NK-92 treated with Interleukin-12 subunit alpha and Interleukin-12 subunit beta, amount 100 ng/mL, for 24 hours (cell line): ENCODE data around the gene CADPS2.

Experiments
- DNase-seq: peaks from one replicate; lab custom pipeline; 2025; lab: John Stamatoyannopoulos, UW

Gene CADPS2

GRCh38 chr7:122448893-122449589 lies 437.2 kb downstream of the CADPS2 start:
- DNase-seq, result no peak

- no peak for DNase-seq
Measured at GRCh38 chr7:122442929-122443328, 443.3 kb downstream of the CADPS2 start.

- no peak for DNase-seq
Measured at GRCh38 chr7:122438492-122438891, 447.8 kb downstream of the CADPS2 start.

GRCh38 chr7:122438006-122438405 lies 448.3 kb downstream of the CADPS2 start:
- DNase-seq, result no peak

- no peak for DNase-seq
Measured at GRCh38 chr7:122433765-122434164, 452.5 kb downstream of the CADPS2 start.

GRCh38 chr7:122430710-122431109 lies 455.6 kb downstream of the CADPS2 start:
- no peak for DNase-seq

GRCh38 chr7:122429926-122430325 lies 456.3 kb downstream of the CADPS2 start:
- DNase-seq, result no peak

- DNase-seq, result no peak
Measured at GRCh38 chr7:122425731-122426130, 460.5 kb downstream of the CADPS2 start.

GRCh38 chr7:122423591-122423990 lies 462.7 kb downstream of the CADPS2 start:
- DNase-seq, result no peak

- no peak for DNase-seq
Measured at GRCh38 chr7:122416336-122416735, 469.9 kb downstream of the CADPS2 start.

GRCh38 chr7:122415510-122415909 lies 470.8 kb downstream of the CADPS2 start:
- DNase-seq, result no peak

- DNase-seq, result no peak
Measured at GRCh38 chr7:122413339-122413738, 472.9 kb downstream of the CADPS2 start.

GRCh38 chr7:122412883-122413282 lies 473.4 kb downstream of the CADPS2 start:
- DNase-seq, result no peak

GRCh38 chr7:122412441-122412840 lies 473.8 kb downstream of the CADPS2 start:
- no peak for DNase-seq

GRCh38 chr7:122407195-122407594 lies 479.1 kb downstream of the CADPS2 start:
- no peak for DNase-seq

GRCh38 chr7:122403113-122403512 lies 483.1 kb downstream of the CADPS2 start:
- DNase-seq, result no peak

GRCh38 chr7:122402235-122402634 lies 484.0 kb downstream of the CADPS2 start:
- DNase-seq, result no peak

- no peak for DNase-seq
Measured at GRCh38 chr7:122397381-122397780, 488.9 kb downstream of the CADPS2 start.

- no peak for DNase-seq
Measured at GRCh38 chr7:122394512-122394911, 491.7 kb downstream of the CADPS2 start.

- DNase-seq, result no peak
Measured at GRCh38 chr7:122384528-122384927, 501.7 kb downstream of the CADPS2 start.

- no peak for DNase-seq
Measured at GRCh38 chr7:122383934-122384333, 502.3 kb downstream of the CADPS2 start.

- DNase-seq, result no peak
Measured at GRCh38 chr7:122380992-122381391, 505.3 kb downstream of the CADPS2 start.

GRCh38 chr7:122379491-122379890 lies 506.8 kb downstream of the CADPS2 start:
- DNase-seq, result no peak

- DNase-seq, result no peak
Measured at GRCh38 chr7:122369756-122370155, 516.5 kb downstream of the CADPS2 start.
